ENCODE data around the gene MARCHF2.
"Not testable (repeated sequence)": the region's sequence is repeated elsewhere in the genome, so short reads cannot be mapped to it uniquely, and the experiment has no call there.

The MARCHF2 gene, protein sequence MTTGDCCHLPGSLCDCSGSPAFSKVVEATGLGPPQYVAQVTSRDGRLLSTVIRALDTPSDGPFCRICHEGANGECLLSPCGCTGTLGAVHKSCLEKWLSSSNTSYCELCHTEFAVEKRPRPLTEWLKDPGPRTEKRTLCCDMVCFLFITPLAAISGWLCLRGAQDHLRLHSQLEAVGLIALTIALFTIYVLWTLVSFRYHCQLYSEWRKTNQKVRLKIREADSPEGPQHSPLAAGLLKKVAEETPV

GRCh38 chr19:8412783-8413628, at the start of gene MARCHF2:
Gene MARCHF2, plus strand, starts transcription at chr19:8413305. Its CDS starts 8,536 bp downstream, at chr19:8421841.
- peak; percentile 64 to 88 for DNase-seq

GRCh38 chr19:8363803-8364771, 49.0 kb upstream of the MARCHF2 start, which contains the start of gene ANGPTL4:
Gene ANGPTL4, plus strand, starts transcription at chr19:8364155. Its CDS starts 167 bp downstream, at chr19:8364322.
- no peak for DNase-seq

- no peak for DNase-seq
Observed at GRCh38 chr19:8366121-8366581, 47.0 kb upstream of the MARCHF2 start.

DNA sequence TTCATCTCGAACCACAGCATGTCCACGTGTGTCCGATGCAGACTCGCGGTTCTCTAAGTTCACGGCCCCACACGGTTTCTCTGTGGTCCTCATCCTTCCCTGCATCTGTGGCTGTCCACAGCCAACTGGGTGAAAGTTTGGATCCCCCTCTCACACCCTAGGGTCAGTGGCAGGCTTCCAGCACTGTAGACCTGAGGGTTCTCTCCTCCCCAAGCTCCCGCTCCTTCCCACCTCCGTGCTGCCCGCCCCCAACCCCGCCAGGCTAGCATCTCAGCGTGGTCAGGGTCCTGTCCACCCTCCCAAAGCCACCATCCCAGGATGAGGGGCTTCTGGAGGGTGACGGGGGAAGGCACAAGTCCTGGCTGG, 46.2 kb upstream of the MARCHF2 start:
- no peak for DNase-seq

- DNase-seq = no peak
Observed at GRCh38 chr19:8367327-8368001, 45.6 kb upstream of the MARCHF2 start.

GRCh38 chr19:8370176-8371010, 42.7 kb upstream of the MARCHF2 start:
- no peak for DNase-seq

GRCh38 chr19:8371011-8371804, 41.9 kb upstream of the MARCHF2 start:
- no peak for DNase-seq

DNA sequence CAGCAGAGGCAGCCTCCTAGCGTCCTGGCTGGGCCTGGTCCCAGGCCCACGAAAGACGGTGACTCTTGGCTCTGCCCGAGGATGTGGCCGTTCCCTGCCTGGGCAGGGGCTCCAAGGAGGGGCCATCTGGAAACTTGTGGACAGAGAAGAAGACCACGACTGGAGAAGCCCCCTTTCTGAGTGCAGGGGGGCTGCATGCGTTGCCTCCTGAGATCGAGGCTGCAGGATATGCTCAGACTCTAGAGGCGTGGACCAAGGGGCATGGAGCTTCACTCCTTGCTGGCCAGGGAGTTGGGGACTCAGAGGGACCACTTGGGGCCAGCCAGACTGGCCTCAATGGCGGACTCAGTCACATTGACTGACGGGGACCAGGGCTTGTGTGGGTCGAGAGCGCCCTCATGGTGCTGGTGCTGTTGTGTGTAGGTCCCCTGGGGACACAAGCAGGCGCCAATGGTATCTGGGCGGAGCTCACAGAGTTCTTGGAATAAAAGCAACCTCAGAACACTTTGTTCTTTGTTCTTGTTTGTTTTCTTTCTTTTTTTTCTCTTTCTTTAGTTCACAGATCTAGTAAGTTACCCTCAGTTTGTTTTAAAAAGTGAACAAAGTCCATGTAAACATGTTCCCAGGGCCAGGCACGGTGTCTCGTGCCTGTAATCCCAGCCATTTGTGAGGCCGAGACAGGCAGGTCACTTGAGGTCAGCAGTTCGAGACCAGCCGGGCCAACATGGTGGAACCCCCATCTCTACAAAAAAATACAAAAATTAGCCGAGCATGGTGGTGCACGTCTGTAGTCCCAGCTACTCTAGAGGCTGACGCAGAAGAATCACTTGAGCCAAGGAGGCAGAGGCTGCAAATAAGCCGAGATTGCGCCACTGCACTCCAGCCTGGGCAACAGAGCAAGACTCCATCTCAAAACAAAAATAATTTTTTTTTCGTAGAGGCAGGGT, 39.0 kb upstream of the MARCHF2 start:
- DNase-seq = no peak

DNA sequence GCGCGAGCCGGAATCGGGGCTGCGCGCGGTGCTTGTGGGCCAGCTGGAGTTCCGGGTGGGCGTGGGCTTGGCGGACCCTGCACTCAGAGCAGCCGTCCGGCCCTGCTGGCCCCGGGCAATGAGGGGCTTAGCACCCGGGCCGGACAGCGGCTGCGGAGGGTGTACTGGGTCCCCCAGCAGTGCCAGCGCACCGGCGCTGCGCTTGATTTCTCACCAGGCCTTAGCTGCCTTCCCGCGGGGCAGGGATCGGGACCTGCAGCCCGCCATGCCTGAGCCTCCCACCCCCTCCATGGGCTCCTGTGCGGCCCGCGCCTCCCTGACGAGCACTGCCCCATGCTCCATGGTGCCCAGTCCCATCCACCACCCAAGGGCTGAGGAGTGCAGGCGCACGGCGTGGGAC, 37.3 kb upstream of the MARCHF2 start:
- DNase-seq = not testable (repeated sequence)

GRCh38 chr19:8376373-8376974, 36.6 kb upstream of the MARCHF2 start:
- not testable (repeated sequence) for DNase-seq

DNA sequence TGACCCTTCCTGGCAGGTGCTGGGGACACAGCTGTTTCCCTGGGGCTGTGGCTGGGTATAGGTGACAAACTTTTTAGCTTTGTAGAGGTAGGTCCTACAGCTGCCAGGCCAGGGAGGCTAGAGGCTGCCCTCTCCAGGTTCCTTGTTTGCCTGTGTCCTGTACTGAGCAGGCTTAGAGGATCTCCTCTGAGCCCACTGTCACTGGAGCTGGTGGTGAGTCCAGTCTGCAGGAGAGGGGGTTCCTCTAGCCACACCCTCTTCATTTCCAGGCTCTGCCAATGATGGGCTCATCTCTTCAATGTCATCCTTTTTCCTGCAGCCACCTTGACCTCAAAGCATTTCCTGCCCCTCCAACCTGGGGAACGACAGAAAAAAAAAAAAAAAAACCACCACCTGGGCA, 35.5 kb upstream of the MARCHF2 start:
- DNase-seq = no peak

GRCh38 chr19:8379156-8379891, 33.8 kb upstream of the MARCHF2 start:
- not testable (repeated sequence) for DNase-seq

DNA sequence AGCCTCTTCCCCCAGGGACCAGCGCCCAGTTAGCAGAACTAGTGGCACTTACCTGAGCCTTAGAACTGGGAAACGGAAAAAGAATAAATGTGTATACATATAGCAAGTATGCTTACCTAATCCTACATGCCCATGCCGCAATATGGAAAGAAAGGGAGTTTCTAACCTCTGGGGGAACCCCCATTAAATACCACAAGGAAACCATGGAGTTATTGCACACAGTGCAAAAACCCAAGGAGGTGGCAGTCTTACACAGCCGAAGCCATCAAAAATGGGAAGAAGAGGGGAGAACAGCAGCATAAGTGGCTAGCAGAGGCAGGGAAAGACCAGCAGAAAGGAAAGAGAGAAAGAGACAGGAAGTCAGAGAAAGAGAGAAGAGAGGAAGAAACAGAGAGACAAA, 28.5 kb upstream of the MARCHF2 start:
- not testable (repeated sequence) for DNase-seq

- not testable (repeated sequence) for DNase-seq
Observed at GRCh38 chr19:8385103-8385502, 28.0 kb upstream of the MARCHF2 start.

GRCh38 chr19:8385566-8385965, 27.5 kb upstream of the MARCHF2 start:
- not testable (repeated sequence) for DNase-seq

DNA sequence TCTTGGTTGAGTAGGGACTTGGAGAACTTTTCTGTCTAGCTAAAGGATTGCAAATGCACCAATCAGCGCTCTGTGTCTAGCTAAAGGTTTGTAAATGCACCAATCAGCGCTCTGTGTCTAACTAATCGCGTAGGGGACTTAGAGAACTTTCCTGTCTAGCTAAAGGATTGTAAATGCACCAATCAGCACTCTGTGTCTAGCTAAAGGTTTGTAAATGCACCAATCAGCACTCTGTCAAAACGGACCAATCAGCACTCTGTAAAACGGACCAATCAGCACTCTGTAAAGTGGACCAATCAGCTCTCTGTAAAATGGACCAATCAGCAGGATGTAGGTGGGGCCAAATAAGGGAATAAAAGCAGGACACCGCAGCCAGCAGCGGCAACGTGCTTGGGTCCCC, 26.7 kb upstream of the MARCHF2 start:
- DNase-seq = not testable (repeated sequence)

DNA sequence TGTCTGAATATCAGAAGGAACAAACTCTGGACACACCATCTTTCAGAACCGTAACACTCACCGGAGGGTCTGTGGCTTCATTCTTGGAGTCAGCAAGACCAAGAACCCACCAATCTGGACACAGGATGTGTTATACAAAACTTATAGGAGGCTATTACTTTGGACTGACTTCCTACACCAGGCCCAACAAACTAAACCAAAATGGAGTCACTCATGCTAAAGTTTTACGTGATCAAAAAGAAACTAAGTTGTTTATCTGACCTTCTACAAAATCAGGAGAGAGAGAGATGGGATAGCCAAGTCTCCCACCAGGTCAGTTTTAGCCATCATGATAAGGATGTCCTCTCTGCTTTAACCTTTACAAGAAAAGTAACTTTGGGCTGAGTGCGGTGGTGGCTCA, 26.1 kb upstream of the MARCHF2 start:
- no peak for DNase-seq

All from NCI-H187 (cell line).